AG09309 (cell line): ENCODE results near the gene SAMD9.

Experiments used
- DNase-seq: peaks from one replicate; pipeline ENCODE4 v3.0.0-alpha.2; 2010; ENCODE audit warnings: low read depth
- H3K4me3 ChIP-seq: 2 replicates; pipeline ENCODE4 v1.5.1; 2011; ENCODE audit warnings: mild to moderate bottlenecking, low read depth, low read length, moderate library complexity; ENCODE audit not compliant: control insufficient read depth
- CTCF ChIP-seq: IDR thresholded peaks from 2 replicates; pipeline ENCODE4 v1.5.1; 2011; ENCODE audit warnings: mild to moderate bottlenecking, low read depth, low read length, inconsistent platforms; ENCODE audit not compliant: insufficient read depth, control insufficient read depth; ENCODE audit errors: missing control alignments

Gene SAMD9

GRCh38 chr7:93120592-93121549 is 3.1 kb upstream of the SAMD9 start:
- no peak for DNase-seq
- no peak for TF ChIP-seq CTCF
- H3K4me3 ChIP-seq: no peak overlapping the region

- DNase-seq: peak; percentile 33
- TF ChIP-seq CTCF: no peak
- no peak overlapping the region; the same call in 1 of the 2 replicates for H3K4me3 ChIP-seq
Measured at GRCh38 chr7:93119191-93119905, 1.6 kb upstream of the SAMD9 start.

GRCh38 chr7:93117327-93117726 is 452 bp downstream of the SAMD9 start:
- no peak for TF ChIP-seq CTCF
- no peak for DNase-seq
- peak overlapping the region; percentile 47 for H3K4me3 ChIP-seq

GRCh38 chr7:93115796-93116195 is 2.0 kb downstream of the SAMD9 start:
- peak overlapping the region; percentile 34 for H3K4me3 ChIP-seq
- no peak for TF ChIP-seq CTCF
- peak; percentile 46 for DNase-seq

GRCh38 chr7:93108003-93108402 is 9.8 kb downstream of the SAMD9 start:
- no peak overlapping the region for H3K4me3 ChIP-seq
- DNase-seq: no peak
- TF ChIP-seq CTCF: no peak

- H3K4me3 ChIP-seq: no peak overlapping the region
- no peak for TF ChIP-seq CTCF
- no peak for DNase-seq
Measured at GRCh38 chr7:93097388-93097787, 20.4 kb downstream of the SAMD9 start.
